SU-DHL-6 (cell line): ENCODE results near the gene OR4C13.
"Not testable (repeated sequence)": the region's sequence is repeated elsewhere in the genome, so short reads cannot be mapped to it uniquely, and the experiment has no call there.

ENCODE experiments used
- H2AFZ ChIP-seq: fragments of 200-600 bp; sonication (generic); 2 replicates; pipeline ENCODE4 v1.6.1; 2014; ENCODE audit warnings: low read depth, mild to moderate bottlenecking, moderate library complexity, mixed read lengths, antibody characterized with exemption, low read length; ENCODE audit not compliant: severe bottlenecking
- H3F3A ChIP-seq: fragments of 200-600 bp; shearing (Covaris generic); 2 replicates; pipeline ENCODE4 v1.6.0; 2016; ENCODE audit warnings: antibody characterized with exemption, mild to moderate bottlenecking; ENCODE audit not compliant: insufficient read depth
- H3K27ac ChIP-seq: fragments of 200-600 bp; sonication (generic); 2 replicates; pipeline ENCODE4 v1.5.1; 2016; ENCODE audit warnings: low read depth, mild to moderate bottlenecking, low read length, moderate library complexity, mixed read lengths
- H3K27me3 ChIP-seq: fragments of 200-600 bp; sonication (generic), shearing (Covaris generic); 2 replicates; pipeline ENCODE4 v1.6.0; 2014; ENCODE audit warnings: mild to moderate bottlenecking, low read length
- H3K36me3 ChIP-seq: fragments of 200-600 bp; sonication (generic); 2 replicates; pipeline ENCODE4 v1.6.1; 2014; ENCODE audit warnings: mild to moderate bottlenecking, low read length, mixed read lengths
- H3K4me2 ChIP-seq: fragments of 300-600, 200-600 bp; shearing (Covaris generic), sonication (generic); 2 replicates; pipeline ENCODE4 v1.6.0; 2014; ENCODE audit warnings: low read length, low read depth, mild to moderate bottlenecking; ENCODE audit not compliant: poor library complexity, severe bottlenecking
- H3K4me3 ChIP-seq: fragments of 200-600 bp; sonication (generic); 2 replicates; pipeline ENCODE4 v1.5.1; 2014; ENCODE audit warnings: antibody characterized with exemption, low read length, mild to moderate bottlenecking, mixed read lengths; ENCODE audit not compliant: insufficient read depth, poor library complexity, severe bottlenecking
- H3K79me2 ChIP-seq: fragments of 200-600 bp; sonication (generic); 2 replicates; pipeline ENCODE4 v1.6.1; 2014; ENCODE audit warnings: mild to moderate bottlenecking, low read length, moderate library complexity; ENCODE audit not compliant: insufficient read depth
- H3K9ac ChIP-seq: fragments of 200-600 bp; sonication (generic); 2 replicates; pipeline ENCODE4 v1.7.0; 2014; ENCODE audit warnings: mild to moderate bottlenecking, low read length
- H3K9me2 ChIP-seq: fragments of 200-600 bp; sonication (generic); replicated peaks from 2 replicates; pipeline ENCODE4 v1.6.1; 2014; ENCODE audit warnings: low read length; ENCODE audit not compliant: insufficient read depth
- H3K9me3 ChIP-seq: fragments of 200-600 bp; sonication (generic); 2 replicates; pipeline ENCODE4 v1.6.1; 2014; ENCODE audit warnings: low read length, mixed read lengths; ENCODE audit not compliant: insufficient read depth
- H4K20me1 ChIP-seq: fragments of 200-600 bp; sonication (generic); 2 replicates; pipeline ENCODE4 v1.6.1; 2014; ENCODE audit warnings: low read depth, mild to moderate bottlenecking, antibody characterized with exemption, low read length, moderate library complexity, mixed read lengths
- EZH2phosphoT487 ChIP-seq: fragments of 200-600 bp; sonication (generic), shearing (Covaris generic); conservative IDR thresholded peaks from 2 replicates; pipeline ENCODE4 v1.6.1; 2018; ENCODE audit warnings: mild to moderate bottlenecking, antibody characterized with exemption, low read length, moderate library complexity, mixed read lengths
- TF ChIP-seq, protein P1 (sequence below): fragments of 200-600 bp; sonication (generic); IDR thresholded peaks from one replicate; pipeline ENCODE4 v1.5.1; 2017; ENCODE audit warnings: antibody characterized with exemption, mild to moderate bottlenecking, low read length, moderate library complexity; ENCODE audit not compliant: insufficient read depth, poor library complexity, severe bottlenecking

Gene OR4C13

DNA sequence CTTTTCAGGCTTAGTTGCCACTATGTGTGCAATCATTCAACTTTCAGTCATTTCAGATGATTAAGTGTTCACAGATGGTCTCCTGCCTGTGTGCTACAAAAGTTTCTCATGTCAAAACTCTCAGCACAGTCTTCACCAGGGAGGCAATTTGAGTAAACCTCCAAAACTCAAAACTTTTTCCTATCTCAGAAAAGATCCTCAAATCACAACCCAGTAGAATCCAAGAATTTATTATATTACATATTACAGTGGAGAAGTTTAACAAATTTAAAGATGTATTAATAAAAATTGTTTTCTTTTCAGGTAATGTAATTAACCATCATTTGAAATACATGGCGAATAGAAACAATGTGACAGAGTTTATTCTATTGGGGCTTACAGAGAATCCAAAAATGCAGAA lies at the start of gene OR4C13:
Gene OR4C13, plus strand, starts transcription at position 301 of the 400 bp plus-strand sequence. Its CDS starts 32 bp downstream, at position 333.
- no peak within 1 kb of the TSS for H3K4me2 ChIP-seq
- H3K27ac ChIP-seq: no peak within 1 kb of the TSS
- no peaks in the 10 kb centered on the region for H3K9me3 ChIP-seq
- no peaks in the 10 kb centered on the region for H3K36me3 ChIP-seq
- H3F3A ChIP-seq: no peaks in the 10 kb centered on the region
- no peaks in the 10 kb centered on the region for H3K27me3 ChIP-seq
- no peaks in the 10 kb centered on the region for H4K20me1 ChIP-seq
- H3K9ac ChIP-seq: no peak within 1 kb of the TSS
- no peak for TF ChIP-seq EZH2phosphoT487
- no peak within 1 kb of the TSS for H3K4me3 ChIP-seq
- no peak within 1 kb of the TSS for H2AFZ ChIP-seq
- H3K79me2 ChIP-seq: no peaks in the 10 kb centered on the region
- no peaks in the 10 kb centered on the region for H3K9me2 ChIP-seq

DNA sequence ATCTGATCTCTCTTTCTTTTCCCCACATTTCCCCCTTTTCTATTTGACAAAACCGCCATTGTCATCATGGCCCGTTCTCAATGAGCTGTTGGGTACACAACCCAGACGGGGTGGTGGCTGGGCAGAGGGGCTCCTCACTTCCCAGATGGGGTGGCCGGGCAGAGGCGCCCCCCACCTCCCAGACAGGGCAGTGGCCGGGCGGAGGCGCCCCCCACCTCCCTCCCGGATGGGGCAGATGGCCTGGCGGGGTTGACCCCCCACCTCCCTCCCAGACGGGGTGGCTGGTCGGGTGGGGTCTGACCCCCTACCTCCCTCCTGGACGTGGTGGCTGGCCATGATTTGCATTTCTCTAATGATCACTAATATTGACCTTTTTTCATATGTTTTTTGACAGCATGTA lies 40.7 kb upstream of the OR4C13 start:
- not testable (repeated sequence) for H3K9me3 ChIP-seq, H3K4me3 ChIP-seq

DNA sequence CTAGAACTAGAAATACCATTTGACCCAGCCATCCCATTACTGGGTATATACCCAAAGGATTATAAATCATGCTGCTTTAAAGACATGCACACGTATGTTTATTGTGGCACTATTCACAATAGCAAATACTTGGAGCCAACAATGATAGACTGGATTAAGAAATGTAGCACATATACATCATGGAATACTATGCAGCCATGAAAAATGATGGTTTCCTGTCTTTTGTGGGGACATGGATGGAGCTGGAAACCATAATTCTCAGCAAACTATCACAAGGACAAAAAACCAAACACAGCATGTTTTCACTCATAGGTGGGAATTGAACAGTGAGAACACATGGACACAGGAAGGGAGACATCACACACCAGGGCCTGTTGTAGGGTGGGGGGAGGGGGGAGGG lies 3.5 kb upstream of the OR4C13 start:
- not testable (repeated sequence) for H3K36me3 ChIP-seq, H3K9ac ChIP-seq, H3K9me2 ChIP-seq, H3K4me3 ChIP-seq, H3K4me2 ChIP-seq, H4K20me1 ChIP-seq, H3K27me3 ChIP-seq, H3F3A ChIP-seq, H3K79me2 ChIP-seq, H2AFZ ChIP-seq, H3K27ac ChIP-seq, H3K9me3 ChIP-seq

More for the DNA sequence above, 40.7 kb upstream of the OR4C13 start:
- H3F3A ChIP-seq, H3K36me3 ChIP-seq, H3K27ac ChIP-seq, H4K20me1 ChIP-seq, H3K4me2 ChIP-seq, H3K9ac ChIP-seq, H2AFZ ChIP-seq, H3K9me2 ChIP-seq, H3K27me3 ChIP-seq, H3K79me2 ChIP-seq: not testable (repeated sequence)

DNA sequence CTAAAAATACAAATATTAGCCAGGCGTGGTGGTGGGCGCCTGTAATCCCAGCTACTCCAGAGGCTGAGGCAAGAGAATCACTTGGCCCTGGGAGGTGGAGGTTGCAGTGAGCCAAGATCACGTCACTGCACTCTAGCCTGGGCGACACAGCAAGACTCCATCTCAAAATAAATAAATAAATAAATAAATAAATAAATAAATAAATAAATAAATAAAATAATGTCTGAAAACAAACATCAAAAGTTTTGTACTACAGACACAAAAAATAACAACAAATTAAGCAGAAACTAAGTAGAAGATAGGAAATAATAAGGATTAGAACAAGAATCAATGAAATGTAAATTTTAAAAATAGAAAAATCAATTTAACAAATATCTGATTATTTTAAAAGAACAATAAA lies 21.2 kb downstream of the OR4C13 start:
- not testable (repeated sequence) for H3K27me3 ChIP-seq, H3K9me2 ChIP-seq, H2AFZ ChIP-seq, H3K79me2 ChIP-seq, H3K9me3 ChIP-seq, H3K9ac ChIP-seq, H3K4me3 ChIP-seq, H3K27ac ChIP-seq, H3K4me2 ChIP-seq, H3F3A ChIP-seq, H4K20me1 ChIP-seq, H3K36me3 ChIP-seq

DNA sequence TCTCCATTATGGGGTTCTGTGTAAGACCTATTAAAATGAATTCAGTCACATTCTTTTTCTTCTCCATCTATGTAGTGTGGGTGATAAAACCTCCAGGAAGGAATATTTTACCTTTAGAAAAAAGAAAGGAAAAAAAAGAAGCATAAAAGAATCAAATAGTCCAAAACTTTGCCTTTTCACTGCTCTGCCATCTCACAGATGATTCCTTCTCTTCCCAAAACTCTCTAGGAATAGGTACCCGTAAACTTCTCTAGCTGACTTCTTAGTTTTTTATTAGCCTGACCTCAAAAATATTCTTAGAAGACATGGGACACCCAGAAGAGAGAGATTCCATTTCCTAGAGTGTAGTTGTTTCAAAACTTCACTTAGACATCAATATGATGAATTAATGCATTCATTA lies 30.2 kb downstream of the OR4C13 start, which contains the start of gene OR4C12:
Gene OR4C12, minus strand, starts transcription at position 101 of the 400 bp plus-strand sequence. Its CDS starts 34 bp downstream, at position 67.
- H4K20me1 ChIP-seq, H3K27ac ChIP-seq, H3F3A ChIP-seq, H2AFZ ChIP-seq, H3K9me3 ChIP-seq, H3K79me2 ChIP-seq, H3K27me3 ChIP-seq, H3K9me2 ChIP-seq, H3K4me2 ChIP-seq, H3K4me3 ChIP-seq, H3K36me3 ChIP-seq, H3K9ac ChIP-seq: not testable (repeated sequence)

DNA sequence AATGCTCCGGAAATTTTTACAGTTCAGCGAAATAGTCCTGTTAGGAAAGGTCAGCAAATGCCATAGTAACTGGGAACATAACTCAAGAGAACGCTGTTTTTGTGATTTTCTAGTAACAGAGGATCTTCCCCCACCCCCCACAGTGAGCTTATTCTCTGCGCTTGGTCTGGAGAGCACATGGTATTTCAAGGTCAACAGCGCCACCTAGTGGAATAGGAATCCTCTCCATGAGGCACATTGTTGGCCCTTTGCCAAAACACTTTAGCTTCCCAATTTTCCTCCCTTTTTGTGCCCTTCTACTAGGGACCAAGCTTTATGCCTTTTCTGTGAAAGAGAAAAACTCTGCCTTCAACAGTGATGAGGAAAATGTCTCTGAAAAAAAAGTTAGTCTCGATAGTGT lies 43.4 kb downstream of the OR4C13 start:
- H2AFZ ChIP-seq: no peak overlapping the region
- no peaks in the 10 kb centered on the region for H3K79me2 ChIP-seq
- no peak overlapping the region for H3K4me2 ChIP-seq
- TF ChIP-seq, protein P1, sequence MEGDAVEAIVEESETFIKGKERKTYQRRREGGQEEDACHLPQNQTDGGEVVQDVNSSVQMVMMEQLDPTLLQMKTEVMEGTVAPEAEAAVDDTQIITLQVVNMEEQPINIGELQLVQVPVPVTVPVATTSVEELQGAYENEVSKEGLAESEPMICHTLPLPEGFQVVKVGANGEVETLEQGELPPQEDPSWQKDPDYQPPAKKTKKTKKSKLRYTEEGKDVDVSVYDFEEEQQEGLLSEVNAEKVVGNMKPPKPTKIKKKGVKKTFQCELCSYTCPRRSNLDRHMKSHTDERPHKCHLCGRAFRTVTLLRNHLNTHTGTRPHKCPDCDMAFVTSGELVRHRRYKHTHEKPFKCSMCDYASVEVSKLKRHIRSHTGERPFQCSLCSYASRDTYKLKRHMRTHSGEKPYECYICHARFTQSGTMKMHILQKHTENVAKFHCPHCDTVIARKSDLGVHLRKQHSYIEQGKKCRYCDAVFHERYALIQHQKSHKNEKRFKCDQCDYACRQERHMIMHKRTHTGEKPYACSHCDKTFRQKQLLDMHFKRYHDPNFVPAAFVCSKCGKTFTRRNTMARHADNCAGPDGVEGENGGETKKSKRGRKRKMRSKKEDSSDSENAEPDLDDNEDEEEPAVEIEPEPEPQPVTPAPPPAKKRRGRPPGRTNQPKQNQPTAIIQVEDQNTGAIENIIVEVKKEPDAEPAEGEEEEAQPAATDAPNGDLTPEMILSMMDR: peak; percentile 61
- no peak for TF ChIP-seq EZH2phosphoT487
- no peaks in the 10 kb centered on the region for H3K27me3 ChIP-seq
- H3F3A ChIP-seq: no peaks in the 10 kb centered on the region
- no peaks in the 10 kb centered on the region for H4K20me1 ChIP-seq
- no peak overlapping the region for H3K9ac ChIP-seq
- H3K9me2 ChIP-seq: no peaks in the 10 kb centered on the region
- no peaks in the 10 kb centered on the region for H3K36me3 ChIP-seq
- H3K27ac ChIP-seq: no peak overlapping the region
- H3K4me3 ChIP-seq: no peak overlapping the region
- H3K9me3 ChIP-seq: no peaks in the 10 kb centered on the region
